Measurements from ENCODE around the gene KCNJ6. TPM values are rescaled to one million over a fixed set of nuclear protein-coding genes. Genes with fewer than 3 reads are reported as not detected.

Gene KCNJ6
- total RNA-seq, 2 experiments from 2014 or later, result not detected

DNA sequence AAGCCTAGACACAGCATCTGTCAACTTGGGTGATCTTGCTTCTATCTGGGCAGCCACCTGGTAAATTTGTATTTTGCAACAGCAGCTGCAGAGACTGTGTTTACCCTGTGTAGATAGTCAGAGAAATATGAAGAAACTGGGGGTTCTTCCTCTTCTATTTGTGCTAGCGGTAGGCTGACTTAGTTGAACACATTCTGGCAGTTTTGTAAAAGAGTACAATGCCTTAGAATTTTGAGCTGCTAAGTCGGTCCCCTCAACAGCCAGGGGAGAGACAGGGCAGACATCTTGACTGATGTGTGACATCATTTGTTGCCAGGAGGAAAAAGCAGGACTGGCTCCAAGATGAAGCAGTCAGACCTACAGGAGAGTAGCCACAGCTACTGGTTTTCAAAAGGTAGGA lies 53.7 kb downstream of the KCNJ6 start:
- H3K36me3 ChIP-seq (ENCODE audit: insufficient read depth, low read length), result no peaks in the 10 kb centered on the region
- ChIA-PET CTCF (ENCODE audit: unreplicated experiment) (no interaction called here), POLR2A (no interaction called here)
- H3K9me2 ChIP-seq (ENCODE audit: insufficient read depth, low read length), result no peaks in the 10 kb centered on the region
- H3K4me2 ChIP-seq (ENCODE audit: low read length), result no peak overlapping the region
- peak; percentile 14 for DNase-seq (ENCODE audit: low spot score)
- H3K79me2 ChIP-seq (ENCODE audit: insufficient read depth, low read depth, low read length), result no peaks in the 10 kb centered on the region
- H3K4me3 ChIP-seq (ENCODE audit: low read depth, low read length, poor library complexity, severe bottlenecking), result no peak overlapping the region
- no peaks in the 10 kb centered on the region for H3K4me1 ChIP-seq (ENCODE audit: insufficient read depth, low read length, poor library complexity, severe bottlenecking)
- no peaks in the 10 kb centered on the region for H3K9me3 ChIP-seq (ENCODE audit: low read length)
- H2AFZ ChIP-seq (ENCODE audit: low read length), result 0 out of 2 replicates have a peak overlapping the region, but pooled peaks have one; percentile 15
- no peak overlapping the region for H3K27ac ChIP-seq (ENCODE audit: low read depth, low read length, poor library complexity, severe bottlenecking)
- BruUV-seq (replicated peaks), result no TSS peak
- H4K20me1 ChIP-seq (ENCODE audit: insufficient read depth, low read length), result no peaks in the 10 kb centered on the region
- intact Hi-C loops (cut with micrococcal nuclease; ENCODE audit: unreplicated experiment), result no loop called here
- TF ChIP-seq, protein P1, sequence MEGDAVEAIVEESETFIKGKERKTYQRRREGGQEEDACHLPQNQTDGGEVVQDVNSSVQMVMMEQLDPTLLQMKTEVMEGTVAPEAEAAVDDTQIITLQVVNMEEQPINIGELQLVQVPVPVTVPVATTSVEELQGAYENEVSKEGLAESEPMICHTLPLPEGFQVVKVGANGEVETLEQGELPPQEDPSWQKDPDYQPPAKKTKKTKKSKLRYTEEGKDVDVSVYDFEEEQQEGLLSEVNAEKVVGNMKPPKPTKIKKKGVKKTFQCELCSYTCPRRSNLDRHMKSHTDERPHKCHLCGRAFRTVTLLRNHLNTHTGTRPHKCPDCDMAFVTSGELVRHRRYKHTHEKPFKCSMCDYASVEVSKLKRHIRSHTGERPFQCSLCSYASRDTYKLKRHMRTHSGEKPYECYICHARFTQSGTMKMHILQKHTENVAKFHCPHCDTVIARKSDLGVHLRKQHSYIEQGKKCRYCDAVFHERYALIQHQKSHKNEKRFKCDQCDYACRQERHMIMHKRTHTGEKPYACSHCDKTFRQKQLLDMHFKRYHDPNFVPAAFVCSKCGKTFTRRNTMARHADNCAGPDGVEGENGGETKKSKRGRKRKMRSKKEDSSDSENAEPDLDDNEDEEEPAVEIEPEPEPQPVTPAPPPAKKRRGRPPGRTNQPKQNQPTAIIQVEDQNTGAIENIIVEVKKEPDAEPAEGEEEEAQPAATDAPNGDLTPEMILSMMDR (conservative IDR thresholded peaks at IDR 0.05; ENCODE audit: low read length), result no peak
- TF ChIP-seq EZH2phosphoT487 (IDR thresholded peaks at IDR 0.05; ENCODE audit: borderline replicate concordance, low read depth, low read length), result no peak

DNA sequence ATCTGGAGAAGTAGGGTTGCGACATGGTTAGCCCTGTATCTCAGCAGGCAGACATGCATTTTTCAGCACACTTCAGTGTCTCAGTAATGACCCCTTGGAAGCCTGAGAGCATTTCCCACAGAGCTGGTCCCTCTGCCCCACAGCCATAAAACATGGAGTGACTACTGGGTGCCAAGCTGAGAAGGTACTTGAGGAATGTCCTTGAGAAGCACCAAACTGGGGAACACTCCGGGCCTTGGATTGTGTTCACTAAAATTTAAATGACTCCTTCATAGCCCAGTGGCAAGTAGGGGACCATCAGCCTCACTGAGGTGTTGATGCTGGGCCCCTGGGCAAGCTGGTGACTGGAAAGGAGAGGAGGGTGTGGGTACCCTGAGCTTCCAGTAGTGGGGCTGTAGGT lies 54.7 kb downstream of the KCNJ6 start:
- no peak overlapping the region for H3K4me2 ChIP-seq (ENCODE audit: low read length)
- BruUV-seq (replicated peaks), result no TSS peak
- TF ChIP-seq, protein P1 (conservative IDR thresholded peaks at IDR 0.05; ENCODE audit: low read length), result no peak
- TF ChIP-seq EZH2phosphoT487 (IDR thresholded peaks at IDR 0.05; ENCODE audit: borderline replicate concordance, low read depth, low read length), result no peak
- H3K4me3 ChIP-seq (ENCODE audit: low read depth, low read length, poor library complexity, severe bottlenecking), result no peak overlapping the region
- DNase-seq (ENCODE audit: low spot score), result no peak
- H3K9me3 ChIP-seq (ENCODE audit: low read length), result no peaks in the 10 kb centered on the region
- H3K9me2 ChIP-seq (ENCODE audit: insufficient read depth, low read length), result no peaks in the 10 kb centered on the region
- CTCF ChIA-PET (ENCODE audit: unreplicated experiment), result no interaction called here
- no peak overlapping the region for H2AFZ ChIP-seq (ENCODE audit: low read length)
- POLR2A ChIA-PET, result no interaction called here
- H3K36me3 ChIP-seq (ENCODE audit: insufficient read depth, low read length), result no peaks in the 10 kb centered on the region
- no peaks in the 10 kb centered on the region for H3K4me1 ChIP-seq (ENCODE audit: insufficient read depth, low read length, poor library complexity, severe bottlenecking)
- no peaks in the 10 kb centered on the region for H4K20me1 ChIP-seq (ENCODE audit: insufficient read depth, low read length)
- intact Hi-C loops (cut with micrococcal nuclease; ENCODE audit: unreplicated experiment), result no loop called here
- H3K27ac ChIP-seq (ENCODE audit: low read depth, low read length, poor library complexity, severe bottlenecking), result no peak overlapping the region
- no peaks in the 10 kb centered on the region for H3K79me2 ChIP-seq (ENCODE audit: insufficient read depth, low read depth, low read length)

DNA sequence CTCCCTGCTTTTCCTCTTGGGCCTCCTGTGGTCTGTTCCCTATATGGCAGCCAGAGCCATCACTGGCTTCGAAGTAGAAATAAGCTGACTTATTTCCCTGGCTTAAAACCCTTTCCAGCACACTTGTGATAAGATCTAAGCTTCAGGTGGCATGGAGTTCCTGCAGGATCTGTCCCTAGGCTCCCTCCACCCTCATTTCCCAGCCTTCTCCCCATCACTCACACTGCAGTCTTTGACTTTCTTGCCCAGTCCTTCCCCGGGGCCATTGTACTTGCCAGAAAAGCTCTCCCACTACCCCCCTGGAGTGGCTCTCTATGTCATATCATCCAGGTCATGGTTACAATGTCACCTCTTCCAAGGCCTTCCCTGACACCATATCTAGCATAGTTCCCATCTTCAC lies 55.8 kb downstream of the KCNJ6 start:
- ChIA-PET POLR2A (interaction anchor here (0.7 kb wide), 1 partner anchor 105 kb away, joined by 3 read pairs; no protein-coding TSS in a partner anchor), CTCF (ENCODE audit: unreplicated experiment) (no interaction called here)
- H3K4me3 ChIP-seq (ENCODE audit: low read depth, low read length, poor library complexity, severe bottlenecking), result no peak overlapping the region
- no peaks in the 10 kb centered on the region for H3K9me2 ChIP-seq (ENCODE audit: insufficient read depth, low read length)
- DNase-seq (ENCODE audit: low spot score), result no peak
- H3K9me3 ChIP-seq (ENCODE audit: low read length), result no peaks in the 10 kb centered on the region
- no peak overlapping the region for H3K4me2 ChIP-seq (ENCODE audit: low read length)
- BruUV-seq (replicated peaks), result no TSS peak
- H4K20me1 ChIP-seq (ENCODE audit: insufficient read depth, low read length), result no peaks in the 10 kb centered on the region
- H3K36me3 ChIP-seq (ENCODE audit: insufficient read depth, low read length), result no peaks in the 10 kb centered on the region
- no peaks in the 10 kb centered on the region for H3K4me1 ChIP-seq (ENCODE audit: insufficient read depth, low read length, poor library complexity, severe bottlenecking)
- H3K27ac ChIP-seq (ENCODE audit: low read depth, low read length, poor library complexity, severe bottlenecking), result no peak overlapping the region
- intact Hi-C loops (cut with micrococcal nuclease; ENCODE audit: unreplicated experiment), result no loop called here
- H3K79me2 ChIP-seq (ENCODE audit: insufficient read depth, low read depth, low read length), result no peaks in the 10 kb centered on the region
- no peak overlapping the region for H2AFZ ChIP-seq (ENCODE audit: low read length)
- no peak for TF ChIP-seq EZH2phosphoT487 (IDR thresholded peaks at IDR 0.05; ENCODE audit: borderline replicate concordance, low read depth, low read length)
- TF ChIP-seq, protein P1 (conservative IDR thresholded peaks at IDR 0.05; ENCODE audit: low read length), result no peak
